Measurements from ENCODE around the gene CARS2. TPM values are rescaled to one million over a fixed set of nuclear protein-coding genes. Genes with fewer than 3 reads are reported as not detected.

CARS2 gene
- total and polyA plus RNA-seq, 2 of the 8 experiments (the other 6 are each of a cell fraction or from before 2014, with no cell fraction given), result 47.7 to 55.9 TPM

DNA sequence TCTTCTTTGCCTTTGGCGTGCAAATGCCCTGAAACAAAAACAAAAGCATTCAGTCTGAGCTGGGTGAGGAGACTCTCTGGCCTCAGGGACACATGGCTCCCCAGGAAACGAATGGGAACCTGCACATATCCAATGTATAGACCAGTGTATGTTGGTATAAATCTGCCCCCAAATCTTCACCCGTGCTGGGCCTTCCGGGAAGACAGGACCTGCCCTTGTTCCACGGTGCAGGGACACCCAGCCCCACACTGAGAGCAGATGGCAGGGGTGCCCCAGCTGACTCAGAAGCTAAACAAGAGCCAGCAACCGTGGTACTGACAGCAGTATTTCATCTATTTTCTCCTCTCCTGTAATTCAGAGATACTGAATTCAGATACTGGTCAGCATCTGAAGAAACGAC lies 42.4 kb downstream of the CARS2 start (continued):
- TF ChIP-seq YY1 (IDR thresholded peaks at IDR 0.05; ENCODE audit: low read depth, low read length), result no peak

Measured in H1 (cell line).